Measurements from ENCODE around the gene RPS26.
"Not testable (repeated sequence)": the region's sequence is repeated elsewhere in the genome, so short reads cannot be mapped to it uniquely, and the experiment has no call there.

The RPS26 gene

DNA sequence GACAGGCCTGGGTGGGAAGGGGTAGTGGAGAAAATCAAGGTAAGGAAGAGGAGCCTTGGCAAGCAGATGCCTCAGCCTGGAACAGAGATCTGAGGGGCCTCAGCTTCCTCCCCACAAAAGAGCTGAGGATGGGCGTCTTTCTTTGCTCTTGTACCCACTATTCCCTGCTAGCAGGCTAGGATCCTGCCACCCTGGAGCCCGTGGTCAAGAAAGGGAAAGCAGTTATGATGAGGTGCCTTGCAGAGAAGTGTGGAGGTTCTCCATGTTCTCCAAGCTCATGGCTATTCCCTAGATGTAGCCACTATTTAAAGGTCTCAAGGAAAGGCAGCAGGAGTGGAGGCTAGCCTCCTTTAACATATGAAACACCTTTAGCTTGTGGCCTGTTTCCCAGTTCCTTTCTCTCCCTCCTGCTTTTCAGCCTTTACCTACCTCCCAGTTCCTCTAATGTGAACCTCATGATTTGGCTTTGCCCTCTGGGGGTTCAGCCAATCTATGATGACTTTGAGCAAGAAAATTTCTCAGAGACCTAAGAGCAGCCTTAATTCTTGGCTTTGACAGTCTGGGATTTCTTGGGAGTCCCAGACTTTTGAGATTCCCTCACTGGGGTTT lies 19.7 kb upstream of the RPS26 start:
- no peak for DNase-seq (ENCODE audit: low spot score)

- DNase-seq (ENCODE audit: low spot score) = no peak
These were observed 13.1 kb upstream of the RPS26 start for GRCh38 chr12:56028511-56029165.

- DNase-seq (ENCODE audit: low spot score) = no peak
These were observed 12.6 kb upstream of the RPS26 start for GRCh38 chr12:56029166-56029519.

- peak; percentile 71 for DNase-seq (ENCODE audit: low spot score)
These were observed 11.9 kb upstream of the RPS26 start for GRCh38 chr12:56029666-56030293.

DNA sequence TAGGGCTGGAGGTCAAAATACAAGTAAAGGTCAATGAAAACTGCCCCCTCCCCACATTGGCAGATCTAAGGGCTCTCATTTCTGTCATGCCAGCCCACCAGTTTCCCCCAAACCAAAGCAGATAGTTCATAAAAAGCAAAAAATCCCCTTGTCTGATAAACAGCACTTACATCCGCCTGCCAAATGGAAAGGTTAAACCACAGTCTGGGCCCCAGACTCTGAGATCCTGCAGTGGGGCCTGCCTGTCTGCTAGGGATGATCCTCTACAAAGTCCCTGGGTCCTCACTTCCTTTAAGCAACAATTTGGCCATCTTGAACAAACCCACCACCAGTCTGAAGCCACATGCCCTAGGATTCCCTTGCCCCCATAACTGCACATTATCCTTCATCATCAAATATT lies 9.7 kb upstream of the RPS26 start:
- DNase-seq (ENCODE audit: low spot score) = no peak

DNA sequence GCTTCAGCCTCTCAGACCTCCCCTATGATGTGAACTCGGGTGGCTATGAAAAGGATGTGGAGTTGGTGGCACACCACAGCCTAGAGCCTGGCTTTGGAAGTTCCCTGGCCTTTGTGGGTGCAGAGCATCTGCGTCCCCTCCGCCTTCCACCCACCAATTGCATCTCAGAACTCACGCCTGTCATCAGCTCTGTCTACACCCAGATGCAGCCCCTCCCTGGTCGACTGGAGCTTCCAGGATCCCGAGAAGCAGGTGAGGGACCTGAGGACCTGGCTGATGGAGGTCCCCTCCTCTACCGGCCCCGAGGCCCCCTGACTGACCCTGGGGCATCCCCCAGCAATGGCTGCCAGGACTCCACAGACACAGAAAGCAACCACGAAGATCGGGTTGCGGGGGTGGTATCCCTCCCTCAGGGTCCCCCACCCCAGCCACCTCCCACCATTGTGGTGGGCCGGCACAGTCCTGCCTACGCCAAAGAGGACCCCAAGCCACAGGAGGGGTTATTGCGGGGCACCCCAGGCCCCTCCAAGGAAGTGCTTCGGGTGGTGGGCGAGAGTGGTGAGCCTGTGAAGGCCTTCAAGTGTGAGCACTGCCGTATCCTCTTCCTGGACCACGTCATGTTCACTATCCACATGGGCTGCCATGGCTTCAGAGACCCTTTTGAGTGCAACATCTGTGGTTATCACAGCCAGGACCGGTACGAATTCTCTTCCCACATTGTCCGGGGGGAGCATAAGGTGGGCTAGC lies 7.0 kb upstream of the RPS26 start:
- DNase-seq (ENCODE audit: low spot score) = no peak

DNA sequence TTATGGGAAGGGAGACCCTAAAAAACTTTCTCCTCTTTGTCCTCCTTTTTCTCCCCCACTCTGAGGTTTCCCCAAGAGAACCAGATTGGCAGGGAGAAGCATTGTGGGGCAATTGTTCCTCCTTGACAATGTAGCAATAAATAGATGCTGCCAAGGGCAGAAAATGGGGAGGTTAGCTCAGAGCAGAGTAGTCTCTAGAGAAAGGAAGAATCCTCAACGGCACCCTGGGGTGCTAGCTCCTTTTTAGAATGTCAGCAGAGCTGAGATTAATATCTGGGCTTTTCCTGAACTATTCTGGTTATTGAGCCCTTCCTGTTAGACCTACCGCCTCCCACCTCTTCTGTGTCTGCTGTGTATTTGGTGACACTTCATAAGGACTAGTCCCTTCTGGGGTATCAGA lies 4.6 kb upstream of the RPS26 start:
- no peak for DNase-seq (ENCODE audit: low spot score)

GRCh38 chr12:56038022-56038655 lies 3.6 kb upstream of the RPS26 start:
- no peak for DNase-seq (ENCODE audit: low spot score)

DNA sequence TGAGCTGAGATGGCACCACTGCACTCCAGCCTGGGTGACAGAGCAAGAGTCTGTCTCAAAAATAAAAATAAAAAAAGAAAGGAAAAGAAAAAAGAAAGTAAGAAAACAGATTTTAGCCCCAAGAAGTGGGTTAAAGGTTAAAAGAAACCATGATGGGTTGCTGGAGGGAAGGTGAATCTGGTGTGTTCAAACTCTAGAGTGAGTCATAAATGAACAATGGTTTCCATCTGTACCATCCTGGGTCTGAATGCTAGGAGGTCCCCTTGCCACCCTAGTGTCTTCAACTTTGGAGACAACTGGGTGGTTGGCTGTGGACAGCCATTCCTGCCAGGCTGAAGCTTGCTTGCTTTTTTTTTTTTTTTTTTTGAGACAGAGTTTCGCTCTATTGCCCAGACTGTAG lies 1.6 kb upstream of the RPS26 start:
- DNase-seq (ENCODE audit: low spot score) = no peak

DNA sequence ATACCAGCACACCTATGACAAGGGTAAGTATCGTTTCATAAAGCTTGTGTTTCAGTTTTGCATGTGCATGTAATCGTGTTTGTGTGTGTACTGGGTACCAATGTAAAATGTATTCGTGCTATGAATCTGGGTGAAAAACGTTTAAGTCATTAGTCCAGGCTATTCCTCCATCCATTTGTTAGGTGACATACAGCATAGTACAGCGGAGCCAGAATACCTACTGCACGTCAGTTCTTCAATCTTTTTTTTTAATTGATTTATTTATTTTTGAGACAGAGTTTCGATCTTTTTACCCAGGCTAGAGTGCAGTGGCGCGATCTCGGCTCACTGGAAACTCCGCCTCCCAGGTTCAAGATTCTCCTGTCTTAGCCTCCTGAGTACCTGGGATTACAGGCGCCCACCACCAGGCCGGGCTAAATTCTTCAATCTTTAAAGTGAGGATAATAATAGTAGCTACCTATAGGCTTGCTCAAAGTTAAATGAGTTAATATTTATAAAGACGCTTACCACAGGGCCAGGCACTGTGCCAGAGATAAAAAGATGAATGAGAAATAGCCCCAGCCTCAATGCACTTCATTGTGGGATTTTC lies 661 bp upstream of the RPS26 start:
- no peak for DNase-seq (ENCODE audit: low spot score)

DNA sequence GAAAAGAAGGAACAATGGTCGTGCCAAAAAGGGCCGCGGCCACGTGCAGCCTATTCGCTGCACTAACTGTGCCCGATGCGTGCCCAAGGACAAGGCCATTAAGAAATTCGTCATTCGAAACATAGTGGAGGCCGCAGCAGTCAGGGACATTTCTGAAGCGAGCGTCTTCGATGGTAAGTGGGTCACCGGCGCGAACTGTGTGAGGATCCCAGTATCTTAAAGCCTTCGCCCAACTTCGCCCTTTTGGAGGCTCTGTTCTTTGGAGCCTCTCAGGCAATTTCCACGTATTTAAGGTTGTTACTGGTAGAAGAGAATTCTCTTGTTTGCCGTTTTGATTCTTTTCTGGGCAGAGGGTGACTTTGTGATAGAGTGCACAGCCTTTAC lies 704 bp downstream of the RPS26 start:
- not testable (repeated sequence) for DNase-seq (ENCODE audit: low spot score)

DNA sequence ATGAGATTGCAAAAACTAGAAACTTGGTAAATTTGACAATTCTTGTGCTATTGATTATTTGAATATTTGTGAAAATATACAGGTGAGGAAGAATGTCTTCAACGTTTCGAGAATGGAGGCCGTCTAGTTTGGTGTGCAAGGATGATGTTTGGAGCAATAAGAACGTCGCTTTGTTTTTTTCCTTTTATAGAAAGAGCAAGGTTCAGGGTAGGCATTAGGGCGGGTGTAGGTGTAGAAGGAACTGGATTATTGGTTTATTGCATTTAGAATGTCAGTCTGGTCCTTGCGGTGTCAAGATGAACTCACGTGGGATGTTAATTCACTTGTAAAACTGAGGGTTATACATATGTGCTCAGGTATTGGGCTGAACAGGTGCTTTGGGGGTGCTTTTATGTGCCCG lies 1.1 kb downstream of the RPS26 start:
- DNase-seq (ENCODE audit: low spot score) = no peak

DNA sequence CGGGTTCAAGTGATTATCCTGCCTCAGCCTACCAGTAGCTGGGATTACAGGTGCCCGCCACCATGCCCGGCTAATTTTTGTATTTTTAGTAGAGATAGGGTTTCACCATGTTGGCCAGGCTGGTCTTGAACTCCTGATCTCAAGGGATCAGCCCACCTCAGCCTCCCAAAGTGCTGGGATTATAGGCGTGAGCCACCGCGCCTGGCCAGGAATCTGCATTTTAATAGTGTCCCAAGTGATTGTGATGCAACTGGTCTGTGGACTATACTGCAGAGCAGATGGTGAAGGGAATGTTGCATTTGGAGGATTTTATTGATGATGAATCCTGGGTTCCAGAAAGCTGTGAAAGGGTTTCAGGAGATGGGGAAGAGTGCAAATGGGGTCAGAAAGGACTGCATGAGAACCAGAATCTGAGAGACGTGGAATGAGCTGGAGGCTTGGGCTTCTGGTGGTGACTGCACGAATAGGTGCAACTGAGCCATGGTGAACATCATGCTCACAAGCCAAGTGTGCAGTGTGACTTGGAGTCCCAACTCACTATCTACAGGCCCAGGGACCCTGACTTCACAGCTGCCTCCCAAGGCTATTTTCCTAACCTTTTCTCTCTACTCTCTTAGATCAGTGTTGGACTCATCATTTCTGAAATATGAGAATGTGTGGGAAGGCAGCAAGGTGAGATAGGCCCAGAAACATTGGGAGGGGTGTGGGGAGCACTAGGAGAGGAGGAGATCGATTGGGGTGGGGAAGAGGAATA lies 4.5 kb downstream of the RPS26 start:
- no peak for DNase-seq (ENCODE audit: low spot score)

- DNase-seq (ENCODE audit: low spot score) = no peak
These were observed 11.7 kb downstream of the RPS26 start for GRCh38 chr12:56053407-56053893.

GRCh38 chr12:56059964-56060363 lies 18.2 kb downstream of the RPS26 start:
- peak; percentile 65 for DNase-seq (ENCODE audit: low spot score)

DNA sequence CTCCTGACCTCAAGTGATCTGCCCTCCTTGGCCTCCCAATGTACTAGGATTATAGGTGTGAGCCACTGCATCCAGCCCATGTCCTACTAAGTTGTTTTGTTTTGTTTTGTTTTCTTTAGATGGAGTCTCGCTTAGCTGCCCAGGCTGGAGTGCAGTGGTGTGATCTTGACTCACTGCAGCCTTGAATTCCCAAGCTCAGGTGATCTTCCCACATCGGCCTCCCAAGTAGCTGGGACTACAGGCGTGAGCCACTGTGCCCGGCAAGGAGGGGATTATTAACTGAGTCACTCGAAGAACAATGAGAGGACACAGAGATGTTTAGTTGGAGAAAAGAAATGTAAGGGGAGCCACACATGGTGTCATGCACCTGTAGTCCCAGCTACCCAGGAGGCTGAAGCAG lies 20.3 kb downstream of the RPS26 start:
- DNase-seq (ENCODE audit: low spot score) = no peak

GRCh38 chr12:56062996-56063395 lies 21.3 kb downstream of the RPS26 start:
- DNase-seq (ENCODE audit: low spot score) = no peak

GRCh38 chr12:56071648-56072047 lies 29.9 kb downstream of the RPS26 start:
- no peak for DNase-seq (ENCODE audit: low spot score)

GRCh38 chr12:56074396-56074795 lies 32.7 kb downstream of the RPS26 start:
- no peak for DNase-seq (ENCODE audit: low spot score)

GRCh38 chr12:56077966-56078365 lies 36.2 kb downstream of the RPS26 start:
- DNase-seq (ENCODE audit: low spot score) = not testable (repeated sequence)

- DNase-seq (ENCODE audit: low spot score) = no peak
These were observed 36.7 kb downstream of the RPS26 start for GRCh38 chr12:56078427-56078826.
